ENCODE data around the gene KEAP1. TPM values are rescaled to one million over a fixed set of nuclear protein-coding genes. Genes with fewer than 3 reads are reported as not detected.

The KEAP1 gene
- total RNA-seq (2016; rRNA removed; fragmentation: Illumina TruSeq; extraction: Trizol) (72.9 and 75.5 TPM in 2 replicates), polyA plus RNA-seq (2011; rRNA removed) (56.7 and 72.4 TPM in 2 replicates), polyA minus RNA-seq (2011; rRNA and poly(A)+ RNA removed; ENCODE audit: low replicate concordance) (113 and 248 TPM in 2 replicates), Bru-seq, nascent RNA (percentile 77 among the genes with signal in this experiment), BruChase-seq, experiment 1, labeled RNA remaining after a 6-hour chase (percentile 85 among the genes with signal in this experiment), BruChase-seq, experiment 2, labeled RNA remaining after a 2-hour chase (percentile 84 among the genes with signal in this experiment)
- 37.8 and 38.2 TPM in 2 replicates for total RNA-seq (2016; cell fraction: cytosol; rRNA removed; fragmentation: Illumina TruSeq; extraction: Trizol; ENCODE audit: low read depth)
- 60.9 and 73.7 TPM in 2 replicates for total RNA-seq (2016; cell fraction: insoluble cytoplasmic fraction; rRNA removed; fragmentation: Illumina TruSeq; extraction: Trizol)
- total RNA-seq (2016; cell fraction: membrane; rRNA removed; fragmentation: Illumina TruSeq; extraction: Trizol) = 75.5 and 78.9 TPM in 2 replicates
- total RNA-seq (2016; cell fraction: nucleus; rRNA removed; fragmentation: Illumina TruSeq; extraction: Trizol) = 35.4 and 45.7 TPM in 2 replicates
- 40.4 and 55.8 TPM in 2 replicates for polyA plus RNA-seq (2011; cell fraction: cytosol; rRNA removed)
- 51.5 and 70.2 TPM in 2 replicates for polyA plus RNA-seq (2011; cell fraction: nucleus; rRNA removed)
- 46.5 and 50.3 TPM in 2 replicates for polyA plus RNA-seq (2012)
- 24.3 and 29.7 TPM in 2 replicates for polyA plus RNA-seq (2016; cell fraction: cytosol; fragmentation: Illumina TruSeq; extraction: Trizol; ENCODE audit: low read depth)
- polyA plus RNA-seq (2016; cell fraction: insoluble cytoplasmic fraction; fragmentation: Illumina TruSeq; extraction: Trizol; ENCODE audit: low read depth) = 71.7 and 84.0 TPM in 2 replicates
- polyA plus RNA-seq (2016; cell fraction: membrane; fragmentation: Illumina TruSeq; extraction: Trizol; ENCODE audit: low read depth) = 56.3 and 60.2 TPM in 2 replicates
- polyA plus RNA-seq (2016; cell fraction: nucleus; fragmentation: Illumina TruSeq; extraction: Trizol; ENCODE audit: insufficient read depth, low read depth) = 62.2 and 71.4 TPM in 2 replicates
- 40.0 and 43.1 TPM in 2 replicates for polyA minus RNA-seq (2011; cell fraction: cytosol; rRNA and poly(A)+ RNA removed)
- polyA minus RNA-seq (2011; cell fraction: nucleus; rRNA and poly(A)+ RNA removed) = 24.3 and 29.7 TPM in 2 replicates
- long read RNA-seq, experiment 1, transcript KEAP1-202 (6 exons, 2,648 nt) = major isoform, 66 of 144 reads
- long read RNA-seq, experiment 1, transcript KEAP1-201 (6 exons, 2,955 nt) = minor isoform, 15 of 144 reads
- long read RNA-seq, experiment 1, partial matches to known transcripts = 43 of 144 reads
- long read RNA-seq, experiment 1, other reads (novel, unspliced or antisense) = 18 of 144 reads
- long read RNA-seq, experiment 2, transcript KEAP1-202 (6 exons, 2,648 nt) = major isoform, 50 of 247 reads
- long read RNA-seq, experiment 2, transcript KEAP1-201 (6 exons, 2,955 nt) = minor isoform, 35 of 247 reads
- long read RNA-seq, experiment 2, partial matches to known transcripts = 101 of 247 reads
- long read RNA-seq, experiment 2, other reads (novel, unspliced or antisense) = 56 of 247 reads

GRCh38 chr19:10503002-10503789 lies at the start of gene KEAP1:
Gene KEAP1 (minus strand): TSS chr19:10503356. CDS start chr19:10500033, 3,323 bp downstream.
- DNase-seq (ENCODE audit: low spot score) (peak; percentile 18), FAIRE-seq (no peak), ATAC-seq (peak; percentile 62)
- Histone ChIP-seq H3K4me2 (ENCODE audit: low read depth, low read length) (peak within 1 kb of the TSS; percentile 97), H2AFZ (ENCODE audit: low read length) (no peak within 1 kb of the TSS), H3K79me2 (ENCODE audit: insufficient read depth, low read length) (peaks cover 36% of the 10 kb centered on the region), H4K20me1 (ENCODE audit: insufficient read depth, low read length) (no peaks in the 10 kb centered on the region), H3K4me1 (ENCODE audit: insufficient read depth, low read length) (peaks cover 56% of the 10 kb centered on the region), H3K36me3 (replicated peaks in 1 of 2; ENCODE audit: control insufficient read depth in 1 of 2, insufficient read depth in 2 of 2, low read length in 2 of 2) (peaks cover 11 to 16% of the 10 kb centered on the region in 2 experiments), H3K9me3 (ENCODE audit: low read length) (no peaks in the 10 kb centered on the region), H3K9ac (ENCODE audit: insufficient read depth, low read depth, low read length) (peak within 1 kb of the TSS; percentile 99), H3K27me3 (ENCODE audit: control insufficient read depth in 1 of 2, insufficient read depth in 2 of 2, low read length in 2 of 2) (no peaks in the 10 kb centered on the region), H3K27ac (ENCODE audit: extremely low read length, insufficient read depth, low read length) (peak within 1 kb of the TSS; percentile 97), H3K4me3 (replicated peaks in 1 of 3; ENCODE audit: insufficient read depth in 1 of 3, low read depth in 2 of 3, low read length in 3 of 3) (peak within 1 kb of the TSS; percentile 88 to 97 (median 94))
- in situ Hi-C loops (cut with HindIII; ENCODE audit: extremely low pct_ligation_motif_present, low pct_unique_long_range_greater_than_20kb) (no loop called here), intact Hi-C loops (cut with micrococcal nuclease; ENCODE audit: unreplicated experiment) (loop anchor here (2.0 kb wide), 1 partner anchor 16 kb away; no protein-coding TSS in a partner anchor)
- ChIA-PET CTCF (ENCODE audit: low intra/inter-chr PET ratio, low total read pairs) (no interaction called here), POLR2A (interaction anchor here (0.7 to 1.0 kb wide), 4 partner anchors 9 to 198 kb away, joined by 3 to 5 read pairs (median 4); partner anchors contain the start of gene QTRT1)
- TSS peak; percentile 90 for BruUV-seq (replicated peaks)
- WGBS (ENCODE audit: low lambda C conversion rate) = 4% methylated on average over 25 of the region's 73 CpGs
- TF ChIP-seq ZNF431 (CRISPR knock-in tag; IDR thresholded peaks at IDR 0.05; ENCODE audit: borderline replicate concordance, low read depth) (no peak), TFE3 (CRISPR knock-in tag; IDR thresholded peaks at IDR 0.05) (no peak; the same call in 1 of the 2 replicates), ZNF263 (CRISPR knock-in tag; IDR thresholded peaks at IDR 0.05) (0 out of 2 replicates have a peak, but pooled peaks have one; percentile 39), BRF2 (CRISPR knock-in tag; IDR thresholded peaks at IDR 0.05) (no peak), ETV6 (CRISPR knock-in tag; conservative IDR thresholded peaks at IDR 0.05) (peak; percentile 52; the same call in 1 of the 2 replicates), ZBTB1 (CRISPR knock-in tag; IDR thresholded peaks at IDR 0.05; ENCODE audit: borderline replicate concordance) (no peak), U2AF1 (optimal IDR thresholded peaks at IDR 0.05; ENCODE audit: low read depth, low read length) (no peak), NFE2 (CRISPR knock-in tag; IDR thresholded peaks at IDR 0.05) (no peak), ZNF75D (CRISPR knock-in tag; IDR thresholded peaks at IDR 0.05; ENCODE audit: borderline replicate concordance) (peak; percentile 48; the same call in 1 of the 2 replicates), PITX1 (CRISPR knock-in tag; IDR thresholded peaks at IDR 0.05) (peak; percentile 61), ARNTL (CRISPR knock-in tag; IDR thresholded peaks at IDR 0.05) (peak; percentile 26; the same call in 1 of the 2 replicates), GABPB1 (CRISPR knock-in tag; IDR thresholded peaks at IDR 0.05) (peak; percentile 66; the same call in 1 of the 2 replicates), CC2D1A (CRISPR knock-in tag; IDR thresholded peaks at IDR 0.05) (no peak), KDM4B (CRISPR knock-in tag; IDR thresholded peaks at IDR 0.05) (peak; percentile 51; the same call in 1 of the 2 replicates), AHR (CRISPR knock-in tag; IDR thresholded peaks at IDR 0.05) (no peak)

All from HepG2 (cell line).